ENCODE measurements around the gene GRID2. TPM values are rescaled to one million over a fixed set of nuclear protein-coding genes. Genes with fewer than 3 reads are reported as not detected.

Gene GRID2
- total RNA-seq, 2 donors from 2014 or later = 0.28 TPM; not detected in 1

- Histone ChIP-seq H3K27me3 (replicated peaks; ENCODE audit: insufficient read depth) (no peaks in the 10 kb centered on the region), H3K4me3 (no peak overlapping the region), H3K9me3 (no peaks in the 10 kb centered on the region), H3K27ac (no peak overlapping the region), H3K36me3 (no peaks in the 10 kb centered on the region), H3K4me1 (ENCODE audit: control insufficient read depth in 1 of 2, low read depth in 2 of 2) (no peaks in the 10 kb centered on the region)
- TF ChIP-seq, protein P1, sequence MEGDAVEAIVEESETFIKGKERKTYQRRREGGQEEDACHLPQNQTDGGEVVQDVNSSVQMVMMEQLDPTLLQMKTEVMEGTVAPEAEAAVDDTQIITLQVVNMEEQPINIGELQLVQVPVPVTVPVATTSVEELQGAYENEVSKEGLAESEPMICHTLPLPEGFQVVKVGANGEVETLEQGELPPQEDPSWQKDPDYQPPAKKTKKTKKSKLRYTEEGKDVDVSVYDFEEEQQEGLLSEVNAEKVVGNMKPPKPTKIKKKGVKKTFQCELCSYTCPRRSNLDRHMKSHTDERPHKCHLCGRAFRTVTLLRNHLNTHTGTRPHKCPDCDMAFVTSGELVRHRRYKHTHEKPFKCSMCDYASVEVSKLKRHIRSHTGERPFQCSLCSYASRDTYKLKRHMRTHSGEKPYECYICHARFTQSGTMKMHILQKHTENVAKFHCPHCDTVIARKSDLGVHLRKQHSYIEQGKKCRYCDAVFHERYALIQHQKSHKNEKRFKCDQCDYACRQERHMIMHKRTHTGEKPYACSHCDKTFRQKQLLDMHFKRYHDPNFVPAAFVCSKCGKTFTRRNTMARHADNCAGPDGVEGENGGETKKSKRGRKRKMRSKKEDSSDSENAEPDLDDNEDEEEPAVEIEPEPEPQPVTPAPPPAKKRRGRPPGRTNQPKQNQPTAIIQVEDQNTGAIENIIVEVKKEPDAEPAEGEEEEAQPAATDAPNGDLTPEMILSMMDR (IDR thresholded peaks at IDR 0.05) = no peak
- DNase-seq (ENCODE audit: low spot score) = no peak
- no peak for ATAC-seq (ENCODE audit: insufficient number of reproducible peaks, low FRiP score, low read depth)
Measured at GRCh38 chr4:93327346-93327745, 1023.6 kb downstream of the GRID2 start.

DNA sequence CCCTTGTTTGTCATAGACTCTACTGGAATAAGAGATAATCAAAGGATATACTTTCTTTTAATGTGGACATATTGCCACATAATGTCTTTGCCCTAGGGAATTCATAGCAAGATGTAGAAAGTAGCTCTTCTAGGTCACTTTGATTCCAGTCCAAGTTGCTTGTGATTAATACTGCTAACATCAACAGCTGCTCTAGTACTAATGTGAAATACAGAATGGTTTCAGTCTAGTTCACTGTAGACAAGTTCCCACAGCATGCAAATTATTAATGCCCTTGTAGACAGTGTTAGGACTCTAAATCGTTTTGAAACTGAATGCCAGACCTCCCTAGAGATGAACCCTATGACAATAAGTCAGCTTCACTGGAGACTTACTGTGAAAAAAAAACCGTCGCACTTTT lies 1030.2 kb downstream of the GRID2 start:
- DNase-seq (ENCODE audit: low spot score) = no peak
- no peaks in the 10 kb centered on the region for H3K4me1 ChIP-seq (ENCODE audit: control insufficient read depth in 1 of 2, low read depth in 2 of 2)
- no peak for ATAC-seq (ENCODE audit: insufficient number of reproducible peaks, low FRiP score, low read depth)
- no peak overlapping the region for H3K4me3 ChIP-seq
- TF ChIP-seq, protein P1 (IDR thresholded peaks at IDR 0.05) = no peak
- H3K9me3 ChIP-seq = no peaks in the 10 kb centered on the region
- H3K27ac ChIP-seq = no peak overlapping the region
- no peaks in the 10 kb centered on the region for H3K36me3 ChIP-seq
- no peaks in the 10 kb centered on the region for H3K27me3 ChIP-seq (replicated peaks; ENCODE audit: insufficient read depth)

DNA sequence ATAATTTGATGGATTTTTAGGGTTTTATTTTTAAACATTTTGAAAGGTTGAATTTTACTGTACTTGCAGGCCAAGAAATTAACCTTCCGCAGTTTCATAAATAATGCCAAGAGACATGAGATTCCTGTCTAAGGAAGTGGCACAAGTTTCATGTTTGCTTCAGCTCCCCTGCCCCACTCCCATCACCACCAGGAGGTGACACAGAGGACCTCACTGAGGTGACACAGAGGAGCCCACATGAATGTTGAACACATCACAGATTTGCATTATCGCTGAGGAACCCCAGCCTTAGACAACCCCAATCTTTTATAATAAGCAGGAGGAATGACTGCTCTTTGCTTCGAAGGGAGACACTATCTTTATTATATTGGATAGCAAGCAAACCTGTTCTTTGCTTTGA lies 1033.4 kb downstream of the GRID2 start:
- Histone ChIP-seq H3K36me3 (no peaks in the 10 kb centered on the region), H3K4me1 (ENCODE audit: control insufficient read depth in 1 of 2, low read depth in 2 of 2) (no peaks in the 10 kb centered on the region), H3K27me3 (replicated peaks; ENCODE audit: insufficient read depth) (no peaks in the 10 kb centered on the region), H3K9me3 (no peaks in the 10 kb centered on the region), H3K4me3 (no peak overlapping the region), H3K27ac (no peak overlapping the region)
- DNase-seq (ENCODE audit: low spot score) (no peak), ATAC-seq (ENCODE audit: insufficient number of reproducible peaks, low FRiP score, low read depth) (no peak)
- TF ChIP-seq, protein P1 (IDR thresholded peaks at IDR 0.05) = no peak

GRCh38 chr4:93342738-93343137 lies 1039.0 kb downstream of the GRID2 start:
- TF ChIP-seq, protein P1 (IDR thresholded peaks at IDR 0.05) = no peak

GRCh38 chr4:93346840-93347239 lies 1043.1 kb downstream of the GRID2 start:
- Histone ChIP-seq H3K9me3 (no peaks in the 10 kb centered on the region), H3K36me3 (no peaks in the 10 kb centered on the region), H3K4me3 (no peak overlapping the region), H3K27me3 (replicated peaks; ENCODE audit: insufficient read depth) (no peaks in the 10 kb centered on the region), H3K4me1 (ENCODE audit: control insufficient read depth in 1 of 2, low read depth in 2 of 2) (no peaks in the 10 kb centered on the region), H3K27ac (no peak overlapping the region)
- ATAC-seq (ENCODE audit: insufficient number of reproducible peaks, low FRiP score, low read depth) = no peak
- DNase-seq (ENCODE audit: low spot score) = no peak
- TF ChIP-seq, protein P1 (IDR thresholded peaks at IDR 0.05) = no peak

More at GRCh38 chr4:93342738-93343137, 1039.0 kb downstream of the GRID2 start:
- Histone ChIP-seq H3K27me3 (replicated peaks; ENCODE audit: insufficient read depth) (no peaks in the 10 kb centered on the region), H3K36me3 (no peaks in the 10 kb centered on the region), H3K9me3 (no peaks in the 10 kb centered on the region), H3K4me3 (no peak overlapping the region), H3K4me1 (ENCODE audit: control insufficient read depth in 1 of 2, low read depth in 2 of 2) (no peaks in the 10 kb centered on the region), H3K27ac (no peak overlapping the region)
- ATAC-seq (ENCODE audit: insufficient number of reproducible peaks, low FRiP score, low read depth) = no peak
- DNase-seq (ENCODE audit: low spot score) = no peak

Data from thoracic aorta (tissue), 2 donors.